Stomach (tissue), 4 donors: Measurements from ENCODE around the gene OR8H3.
"Not testable (repeated sequence)": the region's sequence is repeated elsewhere in the genome, so short reads cannot be mapped to it uniquely, and the experiment has no call there.

Source experiments
- CTCF ChIP-seq, 7 experiments: fragments of 450-650 bp in 4 of 7; fragments of 200-600 bp in 3 of 7; sonication (generic) in 3 of 7; IDR thresholded peaks; one replicate each; pipeline ENCODE4 v1.5.1; 2016 to 2019; ENCODE audit warnings: antibody characterized with exemption in 7 of 7, control low read depth in 2 of 7, mild to moderate bottlenecking in 1 of 7
- POLR2A ChIP-seq, 4 donors: fragments of 450-650 bp; IDR thresholded peaks; one replicate each; pipeline ENCODE4 v1.6.1; 2016; ENCODE audit warnings: antibody characterized with exemption in 4 of 4, control low read depth in 2 of 4, mild to moderate bottlenecking in 1 of 4, moderate library complexity in 1 of 4

DNA sequence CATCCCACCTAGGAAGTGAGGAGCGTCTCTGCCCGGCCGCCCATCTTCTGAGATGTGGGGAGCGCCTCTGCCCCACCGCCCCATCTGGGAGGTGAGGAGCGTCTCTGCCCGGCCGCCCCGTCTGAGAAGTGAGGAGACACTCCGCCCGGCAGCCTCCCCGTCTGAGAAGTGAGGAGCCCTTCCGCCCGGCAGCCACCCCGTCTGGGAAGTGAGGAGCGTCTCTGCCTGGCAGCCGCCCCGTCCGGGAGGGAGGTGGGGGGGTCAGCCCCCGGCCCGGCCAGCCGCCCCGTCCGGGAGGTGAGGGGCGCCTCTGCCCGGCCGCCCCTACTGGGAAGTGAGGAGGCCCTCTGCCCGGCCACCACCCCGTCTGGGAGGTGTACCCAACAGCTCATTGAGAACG, 21.5 kb downstream of the OR8H3 start:
- not testable (repeated sequence) for TF ChIP-seq POLR2A, CTCF (IDR thresholded peaks at IDR 0.05)
